HG03064 (cell line): ENCODE measurements around the gene EXOC3L1.

ENCODE experiments used
- ATAC-seq: cut with Tn5 transposase; IDR thresholded peaks from one replicate; pipeline ENCODE4 v1.9.1; 2021; ENCODE audit warnings: low read depth; ENCODE audit not compliant: unreplicated experiment

Gene EXOC3L1

DNA sequence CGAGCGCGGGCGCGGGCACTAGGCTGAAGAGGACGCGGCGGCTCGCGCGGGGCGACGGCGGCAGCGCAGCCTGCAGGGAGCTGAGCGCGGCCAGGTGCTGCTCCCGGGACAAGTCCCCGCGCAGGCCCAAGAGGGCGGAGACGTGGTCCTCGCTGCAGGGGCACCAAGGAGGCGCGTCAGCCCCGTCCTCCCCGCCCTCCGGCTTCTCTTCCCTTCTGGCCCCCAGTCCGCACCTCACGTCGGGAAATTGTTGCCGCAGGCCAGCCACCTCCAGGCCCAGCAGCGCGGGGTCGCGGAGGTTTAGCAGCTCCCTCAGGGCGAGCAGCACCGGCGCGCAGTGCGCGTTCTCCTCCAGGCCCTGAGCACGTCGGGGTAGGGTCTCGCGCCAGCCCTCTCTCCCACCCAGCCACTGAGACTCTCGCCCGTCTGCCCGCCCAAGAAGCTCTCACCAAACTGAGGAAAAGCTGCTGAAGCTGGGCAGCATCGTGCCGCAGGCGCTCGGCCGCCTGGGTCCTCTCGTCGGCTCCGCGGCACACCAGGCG, 5.4 kb downstream of the EXOC3L1 start:
- ATAC-seq: peak; percentile 10

DNA sequence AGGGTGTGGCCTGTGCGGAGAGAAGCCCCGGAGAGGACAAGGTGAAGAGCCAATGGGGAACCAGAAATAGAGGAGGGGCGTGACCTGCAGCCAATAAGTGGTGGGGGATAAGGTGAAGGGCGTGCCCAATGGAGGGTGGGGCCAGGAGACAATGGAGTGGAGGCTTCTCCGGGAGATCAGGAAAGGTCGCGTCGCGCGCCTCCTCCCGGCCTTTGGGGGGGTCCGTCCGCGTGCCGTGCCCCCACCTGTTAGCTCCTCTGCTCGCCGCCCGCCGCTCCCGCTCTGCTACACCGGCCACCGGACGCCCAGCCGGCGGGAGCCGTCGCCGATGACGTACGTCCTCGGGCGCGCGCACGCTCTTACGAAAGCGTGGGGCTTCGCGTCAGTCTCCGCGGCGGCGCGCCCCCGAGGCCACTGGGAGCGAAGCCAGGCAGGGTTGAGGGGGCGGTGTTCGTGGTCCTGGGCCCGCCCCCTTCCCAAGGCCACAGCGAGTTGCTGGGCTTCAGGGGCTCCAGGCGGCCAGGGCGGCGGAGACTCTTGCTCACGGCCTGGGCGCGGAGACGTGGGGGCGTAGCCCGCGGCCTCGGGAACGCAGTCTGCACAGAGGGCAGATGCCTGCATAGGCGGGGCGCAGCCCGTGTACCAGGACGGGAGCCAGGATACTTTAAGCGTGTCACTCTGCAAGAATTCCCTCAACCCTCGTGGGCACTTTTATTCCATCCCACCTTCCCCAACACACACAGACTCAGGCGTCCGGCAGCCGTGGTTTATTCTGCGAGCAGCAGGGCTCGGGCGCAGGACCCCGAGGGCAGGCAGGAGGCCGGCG, 6.1 kb downstream of the EXOC3L1 start, which contains the start of gene MATCAP1:
Gene MATCAP1, minus strand, starts transcription at position 337 of the 826 bp plus-strand sequence. CDS start 3,353 bp downstream, outside the sequence.
- peak; percentile 87 for ATAC-seq

DNA sequence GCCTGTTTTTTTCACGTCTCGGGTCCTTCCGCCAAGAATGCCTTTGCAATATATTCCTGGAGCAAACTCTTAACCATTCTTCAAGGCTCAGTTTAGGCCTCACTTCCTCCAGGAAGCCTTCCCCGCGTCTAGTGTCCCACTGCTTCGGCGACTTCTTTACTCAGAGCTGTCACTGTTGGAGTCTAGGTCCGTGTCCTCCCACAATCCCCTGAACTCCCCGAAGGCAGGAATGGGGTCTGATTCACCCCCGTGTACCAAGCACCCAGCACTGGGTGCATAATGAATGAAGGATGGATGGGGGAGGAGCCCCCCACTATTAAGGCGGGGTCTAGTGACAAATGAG, 6.7 kb downstream of the EXOC3L1 start:
- no peak for ATAC-seq

DNA sequence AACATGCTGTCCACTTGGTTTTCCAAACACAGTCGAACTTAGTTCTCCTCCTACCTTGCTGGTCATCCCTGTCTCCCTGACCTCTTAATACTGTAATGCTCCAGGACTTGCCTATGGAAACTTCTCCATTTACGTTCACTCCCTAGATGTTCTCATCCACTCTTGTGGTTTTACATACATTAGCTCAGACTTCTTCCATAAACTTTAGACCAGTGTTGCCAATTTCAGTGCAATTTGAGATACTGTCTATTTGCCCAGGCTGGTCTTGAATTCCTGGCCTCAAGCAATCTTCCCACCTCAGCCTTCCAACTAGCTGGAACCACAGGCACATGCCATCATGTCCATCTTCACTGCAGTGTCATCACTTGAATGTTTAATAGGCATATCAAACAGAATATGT, 7.6 kb downstream of the EXOC3L1 start:
- no peak for ATAC-seq

DNA sequence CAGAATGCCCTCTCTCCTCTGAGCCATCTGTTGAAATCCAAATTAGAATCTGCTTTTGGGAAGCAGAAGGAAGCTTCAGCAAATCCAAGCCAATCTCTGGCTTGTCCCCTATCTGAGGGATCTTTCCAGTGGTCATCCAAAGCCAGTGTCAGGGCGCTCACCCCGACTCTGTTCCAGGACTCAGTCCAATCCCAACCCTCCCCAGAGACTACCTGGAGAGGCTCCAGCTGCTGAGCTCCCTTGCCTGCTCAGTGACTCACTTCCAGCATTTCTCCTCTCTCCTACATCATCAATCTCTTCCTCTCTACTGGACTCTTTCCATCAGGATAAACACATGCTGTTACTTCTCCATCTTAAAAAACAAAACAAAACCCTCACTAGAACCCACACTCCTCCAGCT, 8.6 kb downstream of the EXOC3L1 start:
- ATAC-seq: no peak

DNA sequence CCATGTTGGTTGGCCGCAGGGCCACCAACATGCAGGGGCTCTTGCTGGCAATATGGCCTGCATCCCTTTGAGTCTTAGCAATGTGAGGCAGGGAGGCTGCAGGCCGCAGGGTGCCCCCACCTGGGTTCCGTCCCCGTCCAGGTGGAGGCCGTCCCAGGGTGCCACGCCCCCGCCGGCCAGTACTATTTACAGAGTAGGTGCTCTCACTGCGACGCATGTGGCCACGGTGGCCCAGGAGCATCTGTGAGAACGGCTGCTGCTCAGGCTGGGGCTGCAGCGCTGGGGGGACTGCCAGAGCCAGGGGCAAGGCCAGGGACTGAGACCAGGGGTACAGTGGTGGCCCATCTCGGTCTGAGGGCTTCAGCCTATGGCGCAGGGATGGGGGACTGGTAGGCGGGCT, 9.8 kb downstream of the EXOC3L1 start:
- ATAC-seq: no peak

DNA sequence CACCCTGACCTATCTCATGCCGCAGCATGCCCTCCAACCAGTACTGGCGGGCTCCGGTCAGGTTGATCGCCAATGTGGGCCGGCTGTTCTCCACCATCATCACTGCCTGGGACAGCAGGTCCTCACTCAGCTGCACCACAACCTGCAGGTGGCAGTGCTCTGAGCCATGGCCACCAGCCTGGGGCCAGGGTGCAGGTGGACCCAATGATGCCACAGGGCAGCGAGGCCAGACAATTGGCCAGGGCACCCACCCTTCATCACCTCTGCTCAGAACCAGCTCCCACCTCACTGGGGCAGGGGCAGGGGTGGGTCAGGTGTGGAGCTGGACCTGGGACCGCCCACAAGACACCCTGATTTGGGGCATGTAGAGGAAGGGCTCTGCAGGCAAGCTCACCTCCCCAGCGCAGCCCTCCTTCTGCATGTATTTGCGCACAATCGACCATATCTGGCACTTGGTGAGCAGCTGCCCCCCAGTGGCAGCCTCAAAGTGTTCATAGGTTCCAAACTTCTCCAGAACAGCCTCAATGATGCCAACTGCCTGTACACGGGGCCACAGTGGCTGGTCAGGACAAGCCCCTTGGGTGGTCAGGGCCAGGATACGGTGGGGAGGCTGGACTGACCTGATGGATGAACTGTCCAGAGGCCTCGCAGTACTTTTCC, 10.4 kb downstream of the EXOC3L1 start:
- ATAC-seq: no peak

DNA sequence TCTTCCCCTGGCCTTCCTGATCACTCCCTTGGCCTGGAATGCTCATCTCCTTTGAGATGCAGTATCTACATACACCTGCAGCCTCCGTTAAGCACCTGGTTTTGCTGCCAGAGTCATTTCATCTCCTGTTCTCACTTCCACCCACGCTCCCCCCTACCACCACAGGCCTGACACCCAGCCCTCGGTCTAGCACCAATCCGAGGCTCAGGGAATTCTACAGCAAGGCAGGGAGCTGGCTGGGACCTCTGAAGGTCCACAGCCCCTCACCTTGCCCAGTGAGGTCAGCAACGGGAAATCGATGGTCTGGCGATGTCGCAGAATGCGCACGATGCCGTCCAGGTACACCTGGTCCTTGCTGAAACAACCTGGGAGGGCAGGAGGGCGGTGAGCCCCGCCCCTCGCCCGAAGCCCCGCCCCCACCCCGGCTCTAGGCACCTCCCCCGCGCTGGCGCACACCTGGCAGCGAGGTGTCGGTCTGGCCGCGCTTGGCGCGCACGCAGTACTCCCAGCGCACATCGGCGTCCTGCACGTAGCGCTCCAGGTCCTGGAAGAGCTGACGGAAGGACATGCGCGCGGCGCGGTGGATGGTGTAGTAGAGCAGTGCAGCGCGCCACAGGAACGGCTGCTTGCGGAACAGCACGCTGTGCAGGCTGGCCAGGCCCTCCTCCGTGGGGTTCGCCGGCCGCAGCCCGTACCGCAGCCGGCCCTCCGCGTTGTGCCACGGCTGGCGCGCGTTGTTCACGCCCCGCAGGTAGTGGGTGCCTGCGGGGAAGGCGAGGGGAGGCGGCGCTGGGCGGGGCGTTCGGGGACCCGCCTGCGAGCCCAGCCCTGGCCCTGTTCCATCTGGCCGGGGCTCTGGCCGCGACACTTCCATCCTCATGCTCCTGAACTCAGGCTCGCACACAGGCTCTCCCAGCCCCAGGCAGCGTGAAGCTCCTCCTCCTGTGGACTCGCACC, 11.9 kb downstream of the EXOC3L1 start:
- ATAC-seq: no peak

DNA sequence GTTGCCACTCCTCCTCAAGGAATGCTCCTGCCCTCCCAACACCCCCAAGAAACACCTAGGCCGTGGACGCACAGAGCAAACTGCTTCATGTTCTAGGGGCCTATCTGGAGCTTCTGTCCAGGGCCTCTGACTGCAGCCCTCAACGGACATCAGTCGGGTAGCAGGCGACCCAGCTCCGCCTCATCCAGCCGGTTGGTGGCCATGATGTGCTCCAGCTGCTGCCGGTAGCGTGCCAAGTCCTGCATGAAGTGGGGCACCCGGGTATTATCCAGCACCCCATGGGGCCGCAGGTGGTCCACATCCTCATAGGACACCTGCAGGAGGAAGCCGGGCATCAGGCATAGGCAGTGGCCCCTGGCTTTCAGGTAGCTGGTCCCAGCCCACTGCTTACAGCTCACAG, 13.3 kb downstream of the EXOC3L1 start:
- no peak for ATAC-seq

DNA sequence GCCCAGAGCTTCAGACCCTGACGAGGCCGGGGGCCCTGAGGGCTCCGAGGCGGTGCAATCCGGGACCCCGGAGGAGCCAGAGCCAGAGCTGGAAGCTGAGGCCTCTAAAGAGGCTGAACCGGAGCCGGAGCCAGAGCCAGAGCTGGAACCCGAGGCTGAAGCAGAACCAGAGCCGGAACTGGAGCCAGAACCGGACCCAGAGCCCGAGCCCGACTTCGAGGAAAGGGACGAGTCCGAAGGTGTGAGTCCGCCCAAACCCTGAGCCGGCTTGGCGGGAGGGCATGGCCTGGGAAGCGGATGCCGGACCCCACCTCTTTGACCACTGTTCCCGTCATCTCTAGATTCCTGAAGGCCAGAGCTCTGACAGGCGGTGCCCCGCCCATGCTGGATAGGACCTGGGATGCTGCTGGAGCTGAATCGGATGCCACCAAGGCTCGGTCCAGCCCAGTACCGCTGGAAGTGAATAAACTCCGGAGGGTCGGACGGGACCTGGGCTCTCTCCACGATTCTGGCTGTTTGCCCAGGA, 15.2 kb downstream of the EXOC3L1 start:
- ATAC-seq: no peak

DNA sequence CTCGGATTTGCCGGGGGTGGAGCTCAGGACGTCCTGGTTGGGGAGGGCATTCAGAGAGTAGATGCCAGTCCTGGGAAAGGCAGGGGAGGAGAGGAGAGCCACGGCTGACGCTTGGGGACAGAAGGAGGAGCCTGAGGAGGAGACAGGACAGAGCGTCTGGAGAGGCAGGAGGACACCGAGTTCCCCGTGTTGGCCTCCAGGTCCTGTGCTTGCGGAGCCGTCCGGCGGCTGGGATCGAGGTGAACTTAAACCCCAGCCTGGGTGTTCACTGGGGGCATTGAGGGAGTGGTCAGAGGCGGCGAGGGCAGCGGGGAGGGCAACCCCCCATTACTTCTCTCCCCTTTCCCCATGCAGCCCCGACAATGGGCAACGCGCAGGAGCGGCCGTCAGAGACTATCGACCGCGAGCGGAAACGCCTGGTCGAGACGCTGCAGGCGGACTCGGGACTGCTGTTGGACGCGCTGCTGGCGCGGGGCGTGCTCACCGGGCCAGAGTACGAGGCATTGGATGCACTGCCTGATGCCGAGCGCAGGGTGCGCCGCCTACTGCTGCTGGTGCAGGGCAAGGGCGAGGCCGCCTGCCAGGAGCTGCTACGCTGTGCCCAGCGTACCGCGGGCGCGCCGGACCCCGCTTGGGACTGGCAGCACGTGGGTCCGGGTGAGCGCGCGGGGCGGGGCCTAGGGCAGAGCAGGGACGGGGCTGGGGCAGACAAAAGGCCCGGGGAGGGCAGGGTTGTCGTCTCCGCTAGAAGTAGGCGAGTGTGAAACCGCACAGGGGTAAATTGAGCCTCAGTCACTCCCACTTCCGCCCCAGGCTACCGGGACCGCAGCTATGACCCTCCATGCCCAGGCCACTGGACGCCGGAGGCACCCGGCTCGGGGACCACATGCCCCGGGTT, 15.9 kb downstream of the EXOC3L1 start:
- ATAC-seq: no peak

DNA sequence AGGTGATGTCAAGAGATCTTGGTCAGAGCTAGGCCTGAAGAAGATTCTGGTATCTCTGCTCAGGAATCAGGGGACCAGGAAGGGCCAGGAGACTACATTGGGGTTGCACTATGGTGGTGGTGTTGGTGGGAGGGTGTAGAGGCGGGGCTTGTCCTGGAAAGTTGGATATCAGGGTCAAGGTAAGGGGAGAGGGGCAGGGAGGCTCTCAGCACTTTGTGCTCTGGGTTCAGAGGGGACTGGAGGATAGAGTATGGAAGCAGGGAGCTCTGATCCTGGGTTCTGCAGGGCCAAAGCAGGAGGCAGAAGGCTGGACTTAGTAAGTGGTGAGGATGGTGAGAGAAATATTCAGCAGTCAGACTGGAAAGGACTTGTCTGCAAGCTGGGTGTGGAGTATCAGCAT, 16.6 kb downstream of the EXOC3L1 start:
- no peak for ATAC-seq

DNA sequence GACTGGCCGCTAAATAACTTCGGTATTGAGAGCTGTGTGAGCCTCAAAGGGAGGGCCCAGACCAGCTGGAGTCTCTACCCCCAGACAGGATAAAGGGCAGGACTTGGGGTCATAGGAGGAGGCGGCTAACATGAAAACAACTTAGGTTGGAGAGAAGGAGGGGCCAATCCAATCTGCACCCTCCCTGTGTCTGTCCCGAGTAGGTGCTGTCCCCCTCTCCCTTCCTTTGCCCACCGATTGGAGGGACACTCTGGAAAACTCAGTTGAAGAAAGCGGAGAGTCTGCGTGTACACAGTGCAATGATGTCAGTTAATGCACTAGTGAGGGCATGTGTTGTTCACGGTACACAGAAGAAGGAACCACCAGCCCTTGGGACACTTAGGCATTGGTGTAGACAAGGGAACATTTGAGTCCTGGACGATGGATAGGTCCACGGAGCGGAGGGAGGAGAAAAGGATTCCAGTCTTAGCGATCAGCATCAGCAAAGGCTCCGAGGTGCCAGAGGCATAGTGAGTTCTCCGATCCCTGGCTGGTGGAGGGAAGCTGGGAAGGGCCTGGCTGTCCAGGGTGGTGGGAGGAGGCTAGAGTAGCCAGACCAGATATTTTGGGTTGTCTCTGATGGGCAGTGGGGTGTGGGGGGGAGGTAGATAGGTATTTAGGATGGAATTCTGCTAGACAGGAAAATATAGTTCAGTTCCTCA, 18.8 kb downstream of the EXOC3L1 start:
- ATAC-seq: no peak

DNA sequence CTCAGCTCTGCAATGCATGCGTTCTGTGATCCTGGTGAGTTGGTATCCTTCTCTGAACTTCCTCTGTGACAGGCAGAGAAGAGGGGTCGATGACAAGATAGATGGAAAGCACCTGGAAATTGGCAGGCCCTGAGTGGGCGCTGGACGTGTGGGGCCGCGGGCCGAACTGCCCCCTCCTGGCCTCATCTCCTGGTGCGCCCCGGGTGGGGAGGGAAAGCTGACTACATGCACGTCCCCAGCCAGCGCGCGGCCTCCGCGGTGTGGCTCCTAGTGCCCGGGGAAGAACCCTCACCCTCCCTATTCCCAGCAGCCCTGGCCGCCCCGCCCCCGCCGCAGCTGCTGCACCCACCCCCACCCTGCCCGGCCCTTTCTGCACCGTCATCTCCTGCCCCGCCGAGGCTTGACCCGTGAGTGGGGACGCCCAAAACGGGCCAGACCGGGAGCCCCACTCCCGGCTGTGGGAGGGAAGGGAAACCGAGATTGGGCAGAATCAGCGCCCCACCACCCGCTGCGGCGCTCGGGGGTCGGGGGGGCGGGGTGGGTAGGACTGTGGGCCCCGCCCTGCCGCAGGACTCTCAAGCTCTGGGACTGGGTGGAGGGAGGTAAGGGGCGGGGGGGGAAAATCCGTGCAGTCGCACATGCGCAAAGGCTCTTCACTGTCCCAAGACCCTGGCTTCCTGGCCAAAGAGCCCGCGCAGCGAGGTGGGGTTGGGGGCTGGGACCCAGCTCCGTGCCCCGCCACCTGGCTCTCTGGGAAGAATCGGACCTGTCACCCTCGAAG, 19.6 kb downstream of the EXOC3L1 start, which contains the start of gene NOL3:
Gene NOL3, plus strand, starts transcription at position 371 of the 781 bp plus-strand sequence.
- peak; percentile 39 for ATAC-seq

DNA sequence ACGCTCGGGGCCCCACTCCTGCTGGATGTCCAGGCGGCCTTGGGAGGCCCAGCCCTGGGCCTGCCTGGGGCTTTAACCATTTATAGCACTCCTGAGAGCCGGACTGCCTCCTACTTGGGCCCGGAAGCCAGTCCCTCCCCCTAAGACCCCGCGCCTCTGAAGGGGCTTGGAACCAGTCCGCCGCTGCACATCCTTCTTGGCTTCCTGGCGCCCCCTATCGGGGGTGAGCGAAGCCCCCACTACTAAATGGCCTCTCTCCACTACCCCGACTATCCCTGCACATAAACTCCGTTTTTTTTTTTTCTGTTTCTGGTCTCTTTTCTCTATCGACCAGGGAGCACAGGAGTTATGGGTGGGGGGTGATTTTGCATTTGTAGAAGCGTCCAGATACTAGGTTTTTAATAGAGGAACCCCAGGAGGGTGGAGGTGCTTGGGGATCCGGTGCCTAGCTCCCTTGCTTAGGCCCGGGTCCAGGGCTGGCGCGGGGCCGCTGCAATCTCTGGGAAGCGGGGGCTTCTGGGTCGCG, 20.2 kb downstream of the EXOC3L1 start:
- ATAC-seq: peak; percentile 4

DNA sequence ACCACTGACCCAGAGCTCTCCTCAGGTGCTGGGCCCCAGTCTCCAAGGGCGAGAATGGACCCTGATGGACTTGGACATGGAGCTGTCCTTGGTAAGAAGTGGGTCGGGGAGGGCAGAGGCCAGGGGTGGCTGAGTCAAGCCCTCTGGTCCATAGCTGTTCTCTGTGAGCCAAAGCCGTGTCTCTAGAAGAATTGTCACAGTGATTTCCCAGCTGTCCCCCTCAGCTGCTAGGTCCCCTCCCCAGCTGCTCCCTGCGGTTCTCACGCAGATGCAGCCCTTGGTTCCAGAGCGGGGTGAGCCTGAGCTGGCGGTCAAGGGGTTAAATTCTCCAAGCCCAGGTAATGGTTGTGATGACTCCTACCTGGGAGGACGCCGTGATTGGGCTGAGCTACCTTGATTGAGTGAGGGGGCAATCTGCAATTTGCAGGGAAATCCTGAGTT, 20.9 kb downstream of the EXOC3L1 start:
- ATAC-seq: no peak

DNA sequence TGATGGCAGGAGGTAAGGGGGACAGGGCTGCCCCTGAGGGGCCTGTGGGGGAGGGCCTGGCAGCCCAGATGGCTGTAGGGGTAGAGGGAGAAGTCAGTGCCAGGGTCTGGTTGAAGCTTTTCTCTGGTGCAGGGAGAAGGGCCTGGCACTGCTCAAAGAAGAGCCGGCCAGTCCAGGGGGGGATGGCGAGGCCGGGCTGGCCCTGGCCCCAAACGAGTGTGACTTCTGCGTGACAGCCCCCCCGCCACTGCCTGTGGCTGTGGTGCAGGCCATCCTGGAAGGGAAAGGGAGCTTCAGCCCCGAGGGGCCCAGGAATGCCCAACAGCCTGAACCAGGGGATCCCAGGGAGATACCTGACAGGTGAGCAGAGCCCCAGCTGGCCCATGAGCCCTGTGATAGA, 22.3 kb downstream of the EXOC3L1 start:
- ATAC-seq: no peak
